ENCODE results near the gene ZNF556. TPM values are rescaled to one million over a fixed set of nuclear protein-coding genes. Genes with fewer than 3 reads are reported as not detected.

The ZNF556 gene
- total RNA-seq, 1 experiment from 2014 or later, result not detected

GRCh38 chr19:2822846-2823245 is 44.3 kb upstream of the ZNF556 start:
- POLR2A ChIA-PET, result interaction anchor here (2.5 kb wide), 1 partner anchor 18 kb away, joined by 10 read pairs; the partner anchor contains the start of gene ZNF555
- CTCF ChIA-PET, result no interaction called here

GRCh38 chr19:2823646-2824045 is 43.5 kb upstream of the ZNF556 start:
- peaks cover 5% of the 10 kb centered on the region for H3K9me3 Mint-ChIP-seq (ENCODE audit: unreplicated experiment)
- intact Hi-C loops (cut with micrococcal nuclease), result no loop called here
- no peak for TF ChIP-seq CTCF (IDR thresholded peaks at IDR 0.05; ENCODE audit: unreplicated experiment)
- H3K4me1 Mint-ChIP-seq (ENCODE audit: insufficient read depth, unreplicated experiment), result no peaks in the 10 kb centered on the region
- H3K4me3 Mint-ChIP-seq (ENCODE audit: unreplicated experiment), result no peak overlapping the region
- no peak overlapping the region for H3K27ac Mint-ChIP-seq (ENCODE audit: low read depth, unreplicated experiment)
- H3K27me3 Mint-ChIP-seq (ENCODE audit: insufficient read depth, unreplicated experiment), result no peaks in the 10 kb centered on the region
- no peak for DNase-seq (ENCODE audit: unreplicated experiment)
- ChIA-PET POLR2A (interaction anchor here (1.1 to 2.5 kb wide), 2 partner anchors 17 to 39 kb away, joined by 3 to 10 read pairs; partner anchors contain the start of genes THOP1 and ZNF555), CTCF (no interaction called here)
- no TSS peak for BruUV-seq (replicated peaks)
- peaks cover 18% of the 10 kb centered on the region for H3K36me3 Mint-ChIP-seq (ENCODE audit: insufficient read depth, unreplicated experiment)

More at GRCh38 chr19:2822846-2823245, 44.3 kb upstream of the ZNF556 start:
- Mint-ChIP-seq H3K9me3 (ENCODE audit: unreplicated experiment) (no peaks in the 10 kb centered on the region), H3K4me1 (ENCODE audit: insufficient read depth, unreplicated experiment) (no peaks in the 10 kb centered on the region), H3K36me3 (ENCODE audit: insufficient read depth, unreplicated experiment) (peaks cover 19% of the 10 kb centered on the region), H3K27ac (ENCODE audit: low read depth, unreplicated experiment) (no peak overlapping the region), H3K4me3 (ENCODE audit: unreplicated experiment) (no peak overlapping the region), H3K27me3 (ENCODE audit: insufficient read depth, unreplicated experiment) (no peaks in the 10 kb centered on the region)
- no TSS peak for BruUV-seq (replicated peaks)
- intact Hi-C loops (cut with micrococcal nuclease), result no loop called here
- TF ChIP-seq CTCF (IDR thresholded peaks at IDR 0.05; ENCODE audit: unreplicated experiment), result no peak
- DNase-seq (ENCODE audit: unreplicated experiment), result no peak

- Mint-ChIP-seq H3K27ac (ENCODE audit: low read depth, unreplicated experiment) (no peak overlapping the region), H3K4me3 (ENCODE audit: unreplicated experiment) (no peak overlapping the region), H3K27me3 (ENCODE audit: insufficient read depth, unreplicated experiment) (no peaks in the 10 kb centered on the region), H3K9me3 (ENCODE audit: unreplicated experiment) (peaks cover 8% of the 10 kb centered on the region), H3K4me1 (ENCODE audit: insufficient read depth, unreplicated experiment) (no peaks in the 10 kb centered on the region), H3K36me3 (ENCODE audit: insufficient read depth, unreplicated experiment) (peaks cover 17% of the 10 kb centered on the region)
- intact Hi-C loops (cut with micrococcal nuclease), result no loop called here
- BruUV-seq (replicated peaks), result no TSS peak
- POLR2A ChIA-PET, result interaction anchor here (1.1 kb wide), 1 partner anchor 39 kb away, joined by 3 read pairs; the partner anchor contains the start of gene THOP1
- no peak for TF ChIP-seq CTCF (IDR thresholded peaks at IDR 0.05; ENCODE audit: unreplicated experiment)
- CTCF ChIA-PET, result no interaction called here
- no peak for DNase-seq (ENCODE audit: unreplicated experiment)
Observed at GRCh38 chr19:2824129-2824528, 43.0 kb upstream of the ZNF556 start.

GRCh38 chr19:2827022-2827421 is 40.1 kb upstream of the ZNF556 start:
- Mint-ChIP-seq H3K27ac (ENCODE audit: low read depth, unreplicated experiment) (no peak overlapping the region), H3K4me3 (ENCODE audit: unreplicated experiment) (no peak overlapping the region), H3K27me3 (ENCODE audit: insufficient read depth, unreplicated experiment) (no peaks in the 10 kb centered on the region), H3K9me3 (ENCODE audit: unreplicated experiment) (peaks cover 8% of the 10 kb centered on the region), H3K36me3 (ENCODE audit: insufficient read depth, unreplicated experiment) (peaks cover 18% of the 10 kb centered on the region), H3K4me1 (ENCODE audit: insufficient read depth, unreplicated experiment) (no peaks in the 10 kb centered on the region)
- no peak for TF ChIP-seq CTCF (IDR thresholded peaks at IDR 0.05; ENCODE audit: unreplicated experiment)
- DNase-seq (ENCODE audit: unreplicated experiment), result no peak
- no TSS peak for BruUV-seq (replicated peaks)
- POLR2A ChIA-PET, result no interaction called here
- CTCF ChIA-PET, result no interaction called here
- intact Hi-C loops (cut with micrococcal nuclease), result no loop called here

All from MCF 10A (cell line).